ENCODE measurements around the gene TTC23.

TTC23 gene

GRCh38 chr15:99249270-99249841, at the start of gene TTC23:
Gene TTC23 (minus strand): TSS chr15:99249581. CDS start chr15:99228712, 20,869 bp downstream.
- DNase-seq: peak in 19 of 56 donors; percentile 2 to 50 (median 12)

GRCh38 chr15:99296386-99296785, 47.0 kb upstream of the TTC23 start:
- DNase-seq: no peak

GRCh38 chr15:99295840-99296239, 46.5 kb upstream of the TTC23 start:
- DNase-seq: no peak

GRCh38 chr15:99291643-99292042, 42.3 kb upstream of the TTC23 start:
- no peak for DNase-seq

- no peak for DNase-seq
These were observed 34.3 kb upstream of the TTC23 start for GRCh38 chr15:99283717-99284116.

GRCh38 chr15:99282586-99282985, 33.2 kb upstream of the TTC23 start:
- DNase-seq: no peak

GRCh38 chr15:99282121-99282520, 32.7 kb upstream of the TTC23 start:
- DNase-seq: no peak

GRCh38 chr15:99279827-99280226, 30.4 kb upstream of the TTC23 start:
- DNase-seq: no peak

- DNase-seq: no peak
These were observed 29.9 kb upstream of the TTC23 start for GRCh38 chr15:99279290-99279689.

GRCh38 chr15:99275525-99276128, 26.2 kb upstream of the TTC23 start:
- no peak for DNase-seq

- DNase-seq: no peak
These were observed 25.7 kb upstream of the TTC23 start for GRCh38 chr15:99275061-99275460.

- DNase-seq: no peak
These were observed 24.4 kb upstream of the TTC23 start for GRCh38 chr15:99273801-99274200.

GRCh38 chr15:99268431-99268830, 19.1 kb upstream of the TTC23 start:
- no peak for DNase-seq

- DNase-seq: no peak
These were observed 18.6 kb upstream of the TTC23 start for GRCh38 chr15:99267957-99268356.

- no peak for DNase-seq
These were observed 16.2 kb upstream of the TTC23 start for GRCh38 chr15:99265541-99266070.

- DNase-seq: no peak
These were observed 14.7 kb upstream of the TTC23 start for GRCh38 chr15:99264125-99264524.

GRCh38 chr15:99257107-99257750, 7.8 kb upstream of the TTC23 start:
- DNase-seq: no peak

GRCh38 chr15:99253381-99254090, 4.2 kb upstream of the TTC23 start:
- no peak for DNase-seq

- DNase-seq: no peak
These were observed 2.9 kb upstream of the TTC23 start for GRCh38 chr15:99252326-99252725.

GRCh38 chr15:99250857-99251841, 1.8 kb upstream of the TTC23 start, which contains the start of gene LRRC28:
Gene LRRC28 (plus strand): TSS chr15:99251481. CDS start chr15:99255958, 4,477 bp downstream.
- DNase-seq: peak; percentile 70 to 99 (median 97)

- DNase-seq: no peak
These were observed 1.1 kb upstream of the TTC23 start for GRCh38 chr15:99250494-99250856.

Data from nucleus accumbens (tissue), 56 donors.